ENCODE data around the gene FNDC8.
"Not testable (repeated sequence)": the region's sequence is repeated elsewhere in the genome, so short reads cannot be mapped to it uniquely, and the experiment has no call there.

FNDC8 gene

GRCh38 chr17:35171834-35172233 is 50.4 kb downstream of the FNDC8 start:
- DNase-seq (ENCODE audit: low read depth): peak; percentile 29

GRCh38 chr17:35172321-35172720 is 50.9 kb downstream of the FNDC8 start:
- DNase-seq (ENCODE audit: low read depth): not testable (repeated sequence)

GRCh38 chr17:35174835-35175334 is 53.5 kb downstream of the FNDC8 start:
- no peak for DNase-seq (ENCODE audit: low read depth)

GRCh38 chr17:35175638-35176415 is 54.4 kb downstream of the FNDC8 start:
- DNase-seq (ENCODE audit: low read depth): no peak

GRCh38 chr17:35176897-35177296 is 55.5 kb downstream of the FNDC8 start:
- DNase-seq (ENCODE audit: low read depth): no peak

- not testable (repeated sequence) for DNase-seq (ENCODE audit: low read depth)
Observed at GRCh38 chr17:35179379-35179778, 58.0 kb downstream of the FNDC8 start.

All from EH (cell line).